IMR-90 (cell line): ENCODE results near the gene MNT. TPM values are rescaled to one million over a fixed set of nuclear protein-coding genes. Genes with fewer than 3 reads are reported as not detected.

ENCODE experiments used
- ATAC-seq: fragments of 200-7000 bp; cut with Tn5 transposase; 2 replicates; pipeline ENCODE4 v1.9.1; 2020; ENCODE audit warnings: low read depth, mild to moderate bottlenecking, moderate library complexity
- BruUV-seq: library from RNA; stranded (reverse); fragments of 400-500 nt; replicated peaks from 2 replicates; lab custom pipeline; 2021; lab: Mats Ljungman, UMichigan
- CTCF ChIA-PET: fragments of 300-600 bp; formaldehyde crosslinking; extraction: SDS; loops from one replicate; lab custom pipeline; 2021; ENCODE audit warnings: antibody characterized with exemption; lab: Yijun Ruan, JAX
- POLR2A ChIA-PET: fragments of 300-600 bp; sonication (Branson Sonifier 250); formaldehyde crosslinking; loops from one replicate; lab custom pipeline; 2022; ENCODE audit warnings: antibody characterized with exemption; ENCODE audit not compliant: unreplicated experiment; lab: Charles Lee
- DNase-seq: peaks from one replicate; pipeline ENCODE4 v3.0.0; 2013
- H2AFZ ChIP-seq: replicated peaks from 2 replicates; pipeline ENCODE3; 2013; ENCODE audit warnings: low read length, mild to moderate bottlenecking; ENCODE audit not compliant: poor library complexity
- H2AK5ac ChIP-seq: 2 replicates; pipeline ENCODE4 v1.6.1; 2013; ENCODE audit warnings: low read depth, low read length, inconsistent platforms
- H2AK9ac ChIP-seq: replicated peaks from 2 replicates; pipeline ENCODE3; 2013; ENCODE audit warnings: mild to moderate bottlenecking, low read depth, low read length, moderate library complexity; ENCODE audit not compliant: poor library complexity
- H2BK120ac ChIP-seq: 2 replicates; pipeline ENCODE4 v1.6.1; 2013; ENCODE audit warnings: low read depth, low read length, inconsistent platforms
- H2BK15ac ChIP-seq: 3 replicates; pipeline ENCODE4 v1.6.1; 2013; ENCODE audit warnings: low read depth, low read length, inconsistent platforms
- H2BK20ac ChIP-seq: 2 replicates; pipeline ENCODE4 v1.6.1; 2013; ENCODE audit warnings: low read depth, mild to moderate bottlenecking, inconsistent platforms, low read length, moderate library complexity
- H2BK5ac ChIP-seq: 2 replicates; pipeline ENCODE4 v1.6.1; 2013; ENCODE audit warnings: mild to moderate bottlenecking, low read depth, low read length, inconsistent platforms; ENCODE audit not compliant: poor library complexity, severe bottlenecking
- H3K14ac ChIP-seq: replicated peaks from 2 replicates; pipeline ENCODE4 v1.6.1; 2013; ENCODE audit warnings: low read depth, low read length, inconsistent platforms
- H3K18ac ChIP-seq: 2 replicates; pipeline ENCODE4 v1.6.1; 2013; ENCODE audit warnings: low read depth, low read length, control low read depth
- H3K23ac ChIP-seq: 2 replicates; pipeline ENCODE4 v1.6.1; 2013; ENCODE audit warnings: low read depth, low read length, inconsistent platforms
- H3K27ac ChIP-seq: 2 replicates; pipeline ENCODE4 v1.5.1; 2013; ENCODE audit warnings: mild to moderate bottlenecking, control low read depth, low read length; ENCODE audit not compliant: insufficient read depth
- H3K27me3 ChIP-seq: 2 replicates; pipeline ENCODE4 v1.6.1; 2013; ENCODE audit warnings: low read length; ENCODE audit not compliant: control insufficient read depth, insufficient read depth
- H3K36me3 ChIP-seq: 2 replicates; pipeline ENCODE4 v1.6.1; 2013; ENCODE audit warnings: low read length, mixed read lengths; ENCODE audit not compliant: control insufficient read depth, insufficient read depth
- H3K4ac ChIP-seq: 2 replicates; pipeline ENCODE4 v1.6.1; 2013; ENCODE audit warnings: low read depth, low read length, inconsistent platforms
- H3K4me1 ChIP-seq: 2 replicates; pipeline ENCODE4 v1.6.1; 2013; ENCODE audit warnings: low read length, mixed read lengths; ENCODE audit not compliant: control insufficient read depth, insufficient read depth
- H3K4me2 ChIP-seq: 2 replicates; pipeline ENCODE4 v1.6.1; 2013; ENCODE audit warnings: low read depth, mild to moderate bottlenecking, control low read depth, low read length, moderate library complexity
- H3K4me3 ChIP-seq: 2 replicates; pipeline ENCODE4 v1.5.1; 2013; ENCODE audit warnings: low read depth, mild to moderate bottlenecking, control low read depth, low read length, moderate library complexity; ENCODE audit not compliant: insufficient read depth
- H3K56ac ChIP-seq: 2 replicates; pipeline ENCODE4 v1.6.1; 2013; ENCODE audit warnings: low read length, inconsistent platforms; ENCODE audit not compliant: insufficient read depth; ENCODE audit errors: extremely low read depth
- H3K79me1 ChIP-seq, 2 experiments: 2 replicates each; pipeline ENCODE4 v1.6.1; 2013; ENCODE audit warnings: low read length in 2 of 2, inconsistent platforms in 1 of 2, low read depth in 1 of 2
- H3K9ac ChIP-seq: 2 replicates; pipeline ENCODE4 v1.6.1; 2013; ENCODE audit warnings: low read depth, low read length, control low read depth
- H3K9me1 ChIP-seq: 2 replicates; pipeline ENCODE4 v1.6.1; 2013; ENCODE audit warnings: low read length, inconsistent platforms; ENCODE audit not compliant: insufficient read depth
- H3K9me3 ChIP-seq: 2 replicates; pipeline ENCODE4 v1.6.1; 2013; ENCODE audit warnings: low read length; ENCODE audit not compliant: control insufficient read depth, insufficient read depth
- H4K20me1 ChIP-seq: 2 replicates; pipeline ENCODE4 v1.6.1; 2013; ENCODE audit warnings: low read length, inconsistent platforms; ENCODE audit not compliant: insufficient read depth
- H4K5ac ChIP-seq: 2 replicates; pipeline ENCODE4 v1.6.1; 2013; ENCODE audit warnings: mild to moderate bottlenecking, low read depth, low read length, control low read depth
- H4K8ac ChIP-seq, 2 experiments: 2 replicates each; pipeline ENCODE4 v1.6.1; 2013; ENCODE audit warnings: low read depth in 2 of 2, low read length in 2 of 2, control low read depth in 1 of 2, inconsistent platforms in 1 of 2
- H4K91ac ChIP-seq: 2 replicates; pipeline ENCODE4 v1.6.1; 2013; ENCODE audit warnings: low read depth, low read length, inconsistent platforms; ENCODE audit not compliant: insufficient read depth
- CEBPB ChIP-seq: IDR thresholded peaks from 2 replicates; pipeline ENCODE4 v1.6.1; 2012; ENCODE audit warnings: low read depth, low read length, improper control_type of control experiment
- CHD1 ChIP-seq: IDR thresholded peaks from 2 replicates; pipeline ENCODE4 v1.6.1; 2012; ENCODE audit warnings: low read depth, low read length, improper control_type of control experiment
- ELK1 ChIP-seq: fragments of 150-350 bp; IDR thresholded peaks from 2 replicates; pipeline ENCODE4 v1.6.1; 2016; ENCODE audit warnings: low read depth, mild to moderate bottlenecking, low read length, moderate library complexity, borderline replicate concordance
- FOS ChIP-seq: fragments of 150-350 bp; IDR thresholded peaks from 2 replicates; pipeline ENCODE4 v1.6.1; 2016; ENCODE audit warnings: low read depth, low read length
- MAFK ChIP-seq: IDR thresholded peaks from 2 replicates; pipeline ENCODE4 v1.6.1; 2012; ENCODE audit warnings: low read depth, low read length, improper control_type of control experiment
- MAZ ChIP-seq: IDR thresholded peaks from 2 replicates; pipeline ENCODE4 v1.6.1; 2012; ENCODE audit warnings: low read depth, mild to moderate bottlenecking, low read length, improper control_type of control experiment, moderate library complexity, borderline replicate concordance
- POLR2A ChIP-seq: IDR thresholded peaks from 2 replicates; pipeline ENCODE4 v1.6.1; 2012; ENCODE audit warnings: mild to moderate bottlenecking, low read depth, low read length
- RAD21 ChIP-seq: IDR thresholded peaks from 2 replicates; pipeline ENCODE4 v1.6.1; 2012; ENCODE audit warnings: low read length, improper control_type of control experiment
- RCOR1 ChIP-seq: IDR thresholded peaks from 2 replicates; pipeline ENCODE4 v1.6.1; 2012; ENCODE audit warnings: mild to moderate bottlenecking, low read length, improper control_type of control experiment; ENCODE audit not compliant: insufficient replicate concordance
- RFX5 ChIP-seq: IDR thresholded peaks from 2 replicates; pipeline ENCODE4 v1.8.0; 2012; ENCODE audit warnings: low read depth, mild to moderate bottlenecking, low read length, moderate library complexity
- USF2 ChIP-seq: fragments of 150-350 bp; IDR thresholded peaks from 2 replicates; pipeline ENCODE4 v1.6.1; 2017; ENCODE audit warnings: mild to moderate bottlenecking, antibody characterized with exemption, low read length, low read depth
- WGBS, 2 experiments: methylation state at CpG; one replicate each; pipeline versions ENCODE4 v1.1.5 to v1.1.7; 2013; ENCODE audit warnings: missing lambda C conversion rate in 2 of 2; ENCODE audit not compliant: insufficient read length in 1 of 2; ENCODE audit errors: extremely low coverage in 2 of 2; 5-methylcytosine and 5-hydroxymethylcytosine counted together
- dilution Hi-C: fragments of 300-500 bp; cut with HindIII; formaldehyde crosslinking; loops from one replicate; pipeline ENCODE4 v1.14.3; 2018; ENCODE audit warnings: low sequenced_read_pairs; ENCODE audit not compliant: unreplicated experiment
- in situ Hi-C: fragments of 300-500 bp; cut with MboI; formaldehyde crosslinking; loops from 3 replicates; pipeline ENCODE4 v1.14.3; 2019; ENCODE audit warnings: low sequenced_read_pairs, inconsistent platforms, mixed read lengths
- intact Hi-C: fragments of 100-400 bp; cut with micrococcal nuclease; formaldehyde crosslinking; loops from 2 replicates; pipeline ENCODE4 v1.10.0; 2022
- polyA plus RNA-seq, 3 experiments: library from polyadenylated mRNA; depleted of rRNA; stranded (reverse); fragments of >200 nt; gene quantifications; 2 replicates each; pipeline ENCODE4 v1.2.3, GENCODE V29; 2012; ENCODE audit warnings: low replicate concordance in 1 of 3
- total RNA-seq: library from RNA; depleted of rRNA; stranded (reverse); fragments of >200 nt; gene quantifications from 2 replicates; pipeline ENCODE4 v1.2.3, GENCODE V29; 2012

Gene MNT
- total and polyA plus RNA-seq, 2 of the 4 experiments (the other 2 are of a cell fraction): 1.4 to 8.3 TPM

GRCh38 chr17:2369551-2370210 lies 31.2 kb downstream of the MNT start:
- H2AK5ac ChIP-seq: no peak overlapping the region
- H2BK15ac ChIP-seq: no peak overlapping the region
- peak overlapping the region; percentile 42 for H2AK9ac ChIP-seq
- intact Hi-C loops: no loop called here
- no peak overlapping the region for H4K5ac ChIP-seq
- CTCF ChIA-PET: interaction anchor here (1.2 kb wide), 1 partner anchor 13 kb away, joined by 3 read pairs; no protein-coding TSS in a partner anchor
- no peaks in the 10 kb centered on the region for H3K27me3 ChIP-seq
- H4K20me1 ChIP-seq: no peaks in the 10 kb centered on the region; the same call in 1 of the 2 replicates
- H3K79me1 ChIP-seq: no peaks in the 10 kb centered on the region
- H3K18ac ChIP-seq: no peak overlapping the region
- H3K4me2 ChIP-seq: no peak overlapping the region
- no peaks in the 10 kb centered on the region for H3K4me1 ChIP-seq
- H2AFZ ChIP-seq: peak overlapping the region; percentile 29
- ATAC-seq: no peak
- POLR2A ChIA-PET: no interaction called here
- H2BK120ac ChIP-seq: no peak overlapping the region
- H3K9ac ChIP-seq: no peak overlapping the region
- H3K56ac ChIP-seq: no peak overlapping the region; the same call in 1 of the 2 replicates
- H3K14ac ChIP-seq: no peak overlapping the region
- H3K4ac ChIP-seq: no peak overlapping the region
- H3K23ac ChIP-seq: no peak overlapping the region
- WGBS, 2 experiments: 68% methylated on average over 15 of the region's 20 CpGs; no CpG with 5 or more reads in 1 of the 2 experiments
- no peak overlapping the region for H4K91ac ChIP-seq
- no peak overlapping the region for H3K27ac ChIP-seq
- H3K36me3 ChIP-seq: peaks cover 38% of the 10 kb centered on the region
- H4K8ac ChIP-seq: no peak overlapping the region
- H3K9me3 ChIP-seq: no peaks in the 10 kb centered on the region
- DNase-seq: no peak
- in situ Hi-C loops: no loop called here
- H2BK20ac ChIP-seq: no peak overlapping the region
- dilution Hi-C loops: no loop called here
- H3K4me3 ChIP-seq: no peak overlapping the region
- H3K9me1 ChIP-seq: no peaks in the 10 kb centered on the region
- BruUV-seq: no TSS peak
- H2BK5ac ChIP-seq: no peak overlapping the region
- no peak for TF ChIP-seq CEBPB
- no peak for TF ChIP-seq RCOR1
- TF ChIP-seq CHD1: no peak
- TF ChIP-seq POLR2A: no peak
- no peak for TF ChIP-seq USF2
- no peak for TF ChIP-seq MAFK
- no peak for TF ChIP-seq RAD21
- TF ChIP-seq RFX5: no peak
- TF ChIP-seq FOS: no peak
- TF ChIP-seq MAZ: no peak
- no peak for TF ChIP-seq ELK1
